ENCODE measurements around the gene GNAS. TPM values are rescaled to one million over a fixed set of nuclear protein-coding genes. Genes with fewer than 3 reads are reported as not detected.
"Not testable (repeated sequence)": the region's sequence is repeated elsewhere in the genome, so short reads cannot be mapped to it uniquely, and the experiment has no call there.

GNAS gene
- total and polyA plus RNA-seq, 10 of the 15 experiments (the other 5 are each of a cell fraction or from before 2014, with no cell fraction given), result 209 to 950 (median 394) TPM

DNA sequence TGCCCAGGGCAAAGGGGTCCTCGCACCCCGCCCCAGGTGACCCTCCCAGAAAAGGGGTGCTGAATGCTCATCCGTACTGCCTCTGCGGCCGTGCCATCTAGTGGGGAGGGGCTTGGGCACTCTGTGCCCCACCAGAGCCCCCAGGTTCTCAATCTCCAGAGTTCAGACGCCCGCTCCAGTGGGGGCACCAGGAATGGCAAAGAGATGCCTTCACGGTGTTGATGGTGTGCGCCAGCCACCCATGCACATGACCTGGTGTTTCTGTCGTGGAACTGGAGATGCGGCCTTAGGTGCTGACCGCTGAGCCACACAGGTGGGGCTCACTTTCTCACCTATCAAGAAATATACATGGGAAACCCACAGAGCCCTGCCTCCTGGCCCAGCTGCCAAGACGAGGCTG is 32.6 kb upstream of the GNAS start (continued):
- TF ChIP-seq BCL3 (IDR thresholded peaks at IDR 0.05; ENCODE audit: borderline replicate concordance, insufficient read depth, low read depth, low read length, poor library complexity, severe bottlenecking), result no peak
- TF ChIP-seq MEF2A (IDR thresholded peaks at IDR 0.05; ENCODE audit: insufficient read depth, low read depth, low read length), result no peak
- TF ChIP-seq PAX8 (IDR thresholded peaks at IDR 0.05), result no peak
- no peak for TF ChIP-seq POU2F2 (IDR thresholded peaks at IDR 0.05; ENCODE audit: borderline replicate concordance, low read depth, low read length)
- no peak for TF ChIP-seq FOS (IDR thresholded peaks at IDR 0.05; ENCODE audit: borderline replicate concordance, extremely low read depth, insufficient read length)
- TF ChIP-seq ATF3 (IDR thresholded peaks at IDR 0.05; ENCODE audit: borderline replicate concordance, extremely low read depth, low read depth, low read length), result no peak
- no peak for TF ChIP-seq ZNF24 (IDR thresholded peaks at IDR 0.05)
- no peak for TF ChIP-seq TCF7 (IDR thresholded peaks at IDR 0.05; ENCODE audit: borderline replicate concordance)
- TF ChIP-seq, protein P1, sequence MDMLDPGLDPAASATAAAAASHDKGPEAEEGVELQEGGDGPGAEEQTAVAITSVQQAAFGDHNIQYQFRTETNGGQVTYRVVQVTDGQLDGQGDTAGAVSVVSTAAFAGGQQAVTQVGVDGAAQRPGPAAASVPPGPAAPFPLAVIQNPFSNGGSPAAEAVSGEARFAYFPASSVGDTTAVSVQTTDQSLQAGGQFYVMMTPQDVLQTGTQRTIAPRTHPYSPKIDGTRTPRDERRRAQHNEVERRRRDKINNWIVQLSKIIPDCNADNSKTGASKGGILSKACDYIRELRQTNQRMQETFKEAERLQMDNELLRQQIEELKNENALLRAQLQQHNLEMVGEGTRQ (IDR thresholded peaks at IDR 0.05; ENCODE audit: borderline replicate concordance, low read depth, low read length), result no peak
- no peak for TF ChIP-seq CREB1 (IDR thresholded peaks at IDR 0.05; ENCODE audit: low read depth)
- TF ChIP-seq, protein P2, sequence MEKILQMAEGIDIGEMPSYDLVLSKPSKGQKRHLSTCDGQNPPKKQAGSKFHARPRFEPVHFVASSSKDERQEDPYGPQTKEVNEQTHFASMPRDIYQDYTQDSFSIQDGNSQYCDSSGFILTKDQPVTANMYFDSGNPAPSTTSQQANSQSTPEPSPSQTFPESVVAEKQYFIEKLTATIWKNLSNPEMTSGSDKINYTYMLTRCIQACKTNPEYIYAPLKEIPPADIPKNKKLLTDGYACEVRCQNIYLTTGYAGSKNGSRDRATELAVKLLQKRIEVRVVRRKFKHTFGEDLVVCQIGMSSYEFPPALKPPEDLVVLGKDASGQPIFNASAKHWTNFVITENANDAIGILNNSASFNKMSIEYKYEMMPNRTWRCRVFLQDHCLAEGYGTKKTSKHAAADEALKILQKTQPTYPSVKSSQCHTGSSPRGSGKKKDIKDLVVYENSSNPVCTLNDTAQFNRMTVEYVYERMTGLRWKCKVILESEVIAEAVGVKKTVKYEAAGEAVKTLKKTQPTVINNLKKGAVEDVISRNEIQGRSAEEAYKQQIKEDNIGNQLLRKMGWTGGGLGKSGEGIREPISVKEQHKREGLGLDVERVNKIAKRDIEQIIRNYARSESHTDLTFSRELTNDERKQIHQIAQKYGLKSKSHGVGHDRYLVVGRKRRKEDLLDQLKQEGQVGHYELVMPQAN (conservative IDR thresholded peaks at IDR 0.05), result no peak
- no peak for TF ChIP-seq RELA (IDR thresholded peaks at IDR 0.05; ENCODE audit: borderline replicate concordance, partially characterized antibody)

GRCh38 chr20:58820515-58820914 is 32.0 kb upstream of the GNAS start:
- BruUV-seq (replicated peaks); FAIRE-seq; CTCF ChIA-PET; H3K4me1 ChIP-seq (ENCODE audit: control insufficient read depth, insufficient read depth, low read length); RAD21 ChIA-PET (ENCODE audit: unreplicated experiment); H3K27me3 ChIP-seq (replicated peaks in 1 of 2; ENCODE audit: control insufficient read depth in 2 of 2, insufficient read depth in 2 of 2, low read length in 1 of 2); DNase-seq (ENCODE audit: low read depth, low spot score); in situ Hi-C loops (cut with MboI); H3K9ac ChIP-seq (ENCODE audit: control insufficient read depth, insufficient read depth, low read length); H3K4me3 ChIP-seq; SMC1A ChIA-PET (ENCODE audit: uncharacterized antibody, unreplicated experiment); H3K4me2 ChIP-seq (ENCODE audit: control insufficient read depth, insufficient read depth); H3K36me3 ChIP-seq (ENCODE audit: control insufficient read depth in 2 of 2, insufficient read depth in 2 of 2, low read length in 1 of 2); H3K27ac ChIP-seq (ENCODE audit: control insufficient read depth, insufficient read depth); H3K79me2 ChIP-seq (ENCODE audit: control insufficient read depth, insufficient read depth, low read length); H3K9me3 ChIP-seq (replicated peaks; ENCODE audit: control insufficient read depth, insufficient read depth, low read length); POLR2A ChIA-PET; H4K20me1 ChIP-seq (ENCODE audit: control insufficient read depth, insufficient read depth); intact Hi-C loops (cut with micrococcal nuclease; ENCODE audit: unreplicated experiment); ATAC-seq; H2AFZ ChIP-seq (ENCODE audit: control insufficient read depth, low read depth, low read length): not testable (repeated sequence)
- WGBS (ENCODE audit: insufficient coverage, insufficient replicate concordance, low lambda C conversion rate, missing lambda C conversion rate), result 55% methylated on average over 6 of the region's 6 CpGs
